Stomach (tissue), 19 donors: ENCODE results near the gene VWA8. TPM values are rescaled to one million over a fixed set of nuclear protein-coding genes. Genes with fewer than 3 reads are reported as not detected.
A peak's percentile ranks its signal among the peaks of the same experiment; 100 is the strongest.

Experiments used
- DNase-seq, 2 donors: peaks; one replicate each; pipeline versions ENCODE4 v3.0.0 to v3.0.0-alpha.2; 2013 to 2019
- H3K27ac ChIP-seq, 5 donors: fragments of 200-600 bp in 4 of 5; sonication (generic) in 4 of 5; one replicate each; pipeline ENCODE4 v1.5.1; 2013 to 2019; ENCODE audit warnings: mild to moderate bottlenecking in 1 of 5, moderate library complexity in 1 of 5
- H3K27me3 ChIP-seq, 3 donors: fragments of 200-600 bp; sonication (generic); one replicate each; pipeline ENCODE4 v1.5.1; 2017 to 2019; ENCODE audit warnings: mixed run types in 1 of 3
- H3K36me3 ChIP-seq, 4 donors: fragments of 200-600 bp; sonication (generic); 1 replicate in 3 of 4; 2 replicates in 1 of 4; pipeline ENCODE4 v1.5.1; 2016 to 2019
- H3K4me1 ChIP-seq, 4 donors: fragments of 200-600 bp; sonication (generic); one replicate each; pipeline ENCODE4 v1.5.1; 2016 to 2019
- H3K4me3 ChIP-seq, 4 donors: fragments of 200-600 bp; sonication (generic) in 3 of 4; one replicate each; pipeline ENCODE4 v1.5.1; 2016 to 2019; ENCODE audit warnings: mild to moderate bottlenecking in 1 of 4
- H3K9me3 ChIP-seq, 4 donors: fragments of 200-600 bp; sonication (generic); one replicate each; pipeline ENCODE4 v1.5.1; 2016 to 2019
- CTCF ChIP-seq, 7 experiments: fragments of 450-650 bp in 4 of 7; fragments of 200-600 bp in 3 of 7; sonication (generic) in 3 of 7; IDR thresholded peaks; one replicate each; pipeline ENCODE4 v1.5.1; 2016 to 2019; ENCODE audit warnings: antibody characterized with exemption in 7 of 7, control low read depth in 2 of 7, mild to moderate bottlenecking in 1 of 7
- EP300 ChIP-seq: sonication (generic); formaldehyde crosslinking; IDR thresholded peaks from one replicate; pipeline ENCODE4 v1.6.1; 2017; ENCODE audit warnings: antibody characterized with exemption
- POLR2A ChIP-seq, 4 donors: fragments of 450-650 bp; IDR thresholded peaks; one replicate each; pipeline ENCODE4 v1.6.1; 2016; ENCODE audit warnings: antibody characterized with exemption in 4 of 4, control low read depth in 2 of 4, mild to moderate bottlenecking in 1 of 4, moderate library complexity in 1 of 4
- POLR2AphosphoS5 ChIP-seq, 3 donors: sonication (generic); formaldehyde crosslinking; IDR thresholded peaks; one replicate each; pipeline ENCODE4 v1.6.1; 2016; ENCODE audit warnings: antibody characterized with exemption in 3 of 3
- WGBS, 5 donors: extraction: QIAGEN DNeasy Blood & Tissue Kit in 3 of 5; methylation state at CpG; one replicate each; pipeline versions ENCODE4 v1.1.5 to v1.1.7; 2013 to 2018; 5-methylcytosine and 5-hydroxymethylcytosine counted together
- intact Hi-C: fragments of 100-400 bp; cut with DNase I; formaldehyde crosslinking; loops from one replicate; pipeline ENCODE4 v1.15.1; 2023; ENCODE audit warnings: low total_unique reads
- long read RNA-seq, 10 donors: transcript quantifications; one replicate each; lab custom pipeline, GENCODE V29; 2026
- polyA plus RNA-seq, 3 donors: library from polyadenylated mRNA; stranded (reverse); fragments of 200-250 nt; gene quantifications; one replicate each; pipeline ENCODE4 v1.2.3, GENCODE V29; 2013
- total RNA-seq, 5 donors: library from RNA; depleted of rRNA; stranded (reverse); fragments of >200 nt; gene quantifications; one replicate each; pipeline versions ENCODE4 v1.1.0 to v1.2.3, GENCODE V29; 2014 to 2016
- donor health status: healthy with polysubstance abuse.
- donor health status: Bipolar disorder and iron deficiency.
- donor health status: healthy.

VWA8 gene
- total RNA-seq: 10 to 100 TPM; 25.4 to 99.2 (median 25.9) TPM
- 1 to 10 TPM; 3.3 to 4.0 (median 3.5) TPM for polyA plus RNA-seq
- long read RNA-seq, donor 1: 0 reads
- long read RNA-seq, donor 2: 0 reads
- long read RNA-seq, donor 3: 0 reads
- long read RNA-seq, donor 4: 0 reads
- long read RNA-seq, donor 5, partial matches to known transcripts: 0 of 1 reads
- long read RNA-seq, donor 5, other reads (novel, unspliced or antisense): 0 of 1 reads
- long read RNA-seq, donor 6: 0 reads
- long read RNA-seq, donor 7: 0 reads
- long read RNA-seq, donor 8: 0 reads
- long read RNA-seq, donor 9: 0 reads
- long read RNA-seq, donor 10, partial matches to known transcripts: 0 of 1 reads
- long read RNA-seq, donor 10, other reads (novel, unspliced or antisense): 0 of 1 reads

- TF ChIP-seq EP300: no peak
- TF ChIP-seq POLR2AphosphoS5 (IDR thresholded peaks at IDR 0.05): peak in 2 of 3 donors; percentile 26 to 57
- TF ChIP-seq CTCF (IDR thresholded peaks at IDR 0.05): no peak
- TF ChIP-seq POLR2A (IDR thresholded peaks at IDR 0.05): no peak
- intact Hi-C loops: no loop called here
- 1 to 2% (median 1%) methylated on average over 31 to 83 of the region's 83 CpGs for WGBS, 5 donors
These were observed at the start of gene VWA8 for GRCh38 chr13:41960637-41961465. VWA8 (minus strand) TSS chr13:41961109; CDS start chr13:41961015, 94 bp downstream.

GRCh38 chr13:42009057-42009456 lies 48.1 kb upstream of the VWA8 start:
- TF ChIP-seq POLR2A (IDR thresholded peaks at IDR 0.05): no peak
- no peak for TF ChIP-seq POLR2AphosphoS5 (IDR thresholded peaks at IDR 0.05)
- TF ChIP-seq EP300: no peak
- no peak for TF ChIP-seq CTCF (IDR thresholded peaks at IDR 0.05)
- no peaks in the 10 kb centered on the region for H3K36me3 ChIP-seq
- no peak for DNase-seq
- peaks cover 0 to 14% (median 10%) of the 10 kb centered on the region in 4 donors for H3K4me1 ChIP-seq
- intact Hi-C loops: no loop called here
- H3K27me3 ChIP-seq: no peaks in the 10 kb centered on the region
- no peaks in the 10 kb centered on the region for H3K9me3 ChIP-seq
- no peak overlapping the region for H3K4me3 ChIP-seq
- 89 to 99% (median 93%) methylated on average over 4 of the region's 4 CpGs for WGBS, 5 donors
- no peak overlapping the region for H3K27ac ChIP-seq

More at GRCh38 chr13:41960637-41961465, at the start of gene VWA8:
- Histone ChIP-seq H3K27ac (peak within 1 kb of the TSS; percentile 80 to 88 (median 87)), H3K36me3 (no peaks in the 10 kb centered on the region), H3K4me1 (peaks cover 4 to 40% (median 21%) of the 10 kb centered on the region in 4 donors), H3K27me3 (no peaks in the 10 kb centered on the region), H3K4me3 (peak within 1 kb of the TSS; percentile 85 to 98 (median 94)), H3K9me3 (no peaks in the 10 kb centered on the region)
- DNase-seq: peak; percentile 85 to 94

GRCh38 chr13:42007844-42008243 lies 46.9 kb upstream of the VWA8 start:
- no peak overlapping the region for H3K27ac ChIP-seq
- no peak overlapping the region for H3K4me3 ChIP-seq
- peak in 1 of 2 donors; percentile 31 for DNase-seq
- intact Hi-C loops: no loop called here
- WGBS, 5 donors: 36 to 59% (median 47%) methylated on average over 1 of the region's 1 CpG
- TF ChIP-seq CTCF (IDR thresholded peaks at IDR 0.05) (no peak), POLR2AphosphoS5 (IDR thresholded peaks at IDR 0.05) (no peak), POLR2A (IDR thresholded peaks at IDR 0.05) (no peak), EP300 (no peak)
- H3K9me3 ChIP-seq: no peaks in the 10 kb centered on the region
- H3K27me3 ChIP-seq: no peaks in the 10 kb centered on the region
- H3K36me3 ChIP-seq: no peaks in the 10 kb centered on the region
- peaks cover 0 to 14% (median 10%) of the 10 kb centered on the region in 4 donors for H3K4me1 ChIP-seq

GRCh38 chr13:42002066-42002465 lies 41.2 kb upstream of the VWA8 start:
- Histone ChIP-seq H3K4me3 (no peak overlapping the region), H3K27me3 (no peaks in the 10 kb centered on the region), H3K9me3 (no peaks in the 10 kb centered on the region), H3K36me3 (no peaks in the 10 kb centered on the region), H3K27ac (no peak overlapping the region), H3K4me1 (peaks cover 0 to 12% (median 6%) of the 10 kb centered on the region in 4 donors)
- DNase-seq: no peak
- 75 to 83% (median 82%) methylated on average over 2 of the region's 2 CpGs for WGBS, 5 donors
- intact Hi-C loops: no loop called here
- no peak for TF ChIP-seq CTCF (IDR thresholded peaks at IDR 0.05)
- TF ChIP-seq EP300: no peak
